OCI-LY7 (cell line): ENCODE measurements around the gene FRAT1. TPM values are rescaled to one million over a fixed set of nuclear protein-coding genes. Genes with fewer than 3 reads are reported as not detected.

Experiments used
- BruUV-seq: library from RNA; stranded (reverse); fragments of 400-500 nt; replicated peaks from 2 replicates; lab custom pipeline; 2021; lab: Mats Ljungman, UMichigan
- CTCF ChIA-PET: fragments of 300-600 bp; sonication (Branson Sonifier 250); formaldehyde crosslinking; loops from one replicate; lab custom pipeline; 2022; ENCODE audit warnings: antibody characterized with exemption; ENCODE audit not compliant: unreplicated experiment; lab: Charles Lee
- POLR2A ChIA-PET: fragments of 300-600 bp; sonication (Branson Sonifier 250); formaldehyde crosslinking; loops from one replicate; lab custom pipeline; 2022; ENCODE audit warnings: antibody characterized with exemption; lab: Charles Lee
- DNase-seq: peaks from one replicate; pipeline ENCODE4 v3.0.0-alpha.2; 2015; ENCODE audit warnings: low spot score
- H2AFZ ChIP-seq: fragments of 200-600 bp; sonication (generic), shearing (Covaris generic); 2 replicates; pipeline ENCODE4 v1.6.1; 2014; ENCODE audit warnings: mild to moderate bottlenecking, antibody characterized with exemption, low read length, moderate library complexity
- H3K27ac ChIP-seq: fragments of 200-600 bp; sonication (generic); 2 replicates; pipeline ENCODE4 v1.5.1; 2014; ENCODE audit warnings: mixed run types, low read depth, mild to moderate bottlenecking, moderate library complexity, low read length, inconsistent platforms; ENCODE audit not compliant: poor library complexity, severe bottlenecking
- H3K36me3 ChIP-seq: fragments of 200-600 bp; sonication (generic); 2 replicates; pipeline ENCODE4 v1.6.1; 2014; ENCODE audit warnings: mild to moderate bottlenecking, antibody characterized with exemption, low read length, moderate library complexity, mixed read lengths; ENCODE audit not compliant: insufficient read depth
- H3K4me1 ChIP-seq: fragments of 200-600 bp; sonication (generic); 2 replicates; pipeline ENCODE4 v1.5.1; 2014; ENCODE audit warnings: mild to moderate bottlenecking, low read length; ENCODE audit not compliant: insufficient read depth, poor library complexity, severe bottlenecking
- H3K4me2 ChIP-seq: fragments of 200-600 bp; sonication (generic); 2 replicates; pipeline ENCODE4 v1.6.1; 2014; ENCODE audit warnings: mild to moderate bottlenecking, low read length
- H3K4me3 ChIP-seq: fragments of 200-600 bp; sonication (generic); 2 replicates; pipeline ENCODE4 v1.5.1; 2014; ENCODE audit warnings: mild to moderate bottlenecking, low read depth, low read length; ENCODE audit not compliant: poor library complexity, severe bottlenecking
- H3K79me2 ChIP-seq: fragments of 200-600 bp; sonication (generic); 2 replicates; pipeline ENCODE4 v1.6.1; 2016; ENCODE audit warnings: low read depth, mild to moderate bottlenecking, low read length, moderate library complexity, mixed read lengths; ENCODE audit not compliant: insufficient read depth
- H3K9me2 ChIP-seq: fragments of 200-600 bp; sonication (generic); 2 replicates; pipeline ENCODE4 v1.6.1; 2016; ENCODE audit warnings: mild to moderate bottlenecking, low read length, mixed read lengths; ENCODE audit not compliant: insufficient read depth
- H3K9me3 ChIP-seq: fragments of 200-600 bp; sonication (generic); 2 replicates; pipeline ENCODE4 v1.6.1; 2014; ENCODE audit warnings: mild to moderate bottlenecking, mixed run types, low read length, mixed read lengths
- H4K20me1 ChIP-seq: fragments of 200-600 bp; sonication (generic); 2 replicates; pipeline ENCODE4 v1.6.1; 2014; ENCODE audit warnings: mild to moderate bottlenecking, antibody characterized with exemption, low read length, moderate library complexity, mixed read lengths; ENCODE audit not compliant: insufficient read depth
- EZH2phosphoT487 ChIP-seq: fragments of 200-600 bp; sonication (generic); IDR thresholded peaks from 2 replicates; pipeline ENCODE4 v1.6.1; 2018; ENCODE audit warnings: low read depth, borderline replicate concordance, mild to moderate bottlenecking, mixed run types, antibody characterized with exemption, low read length, moderate library complexity, mixed read lengths
- intact Hi-C: fragments of 100-400 bp; cut with micrococcal nuclease; formaldehyde crosslinking; loops from one replicate; pipeline ENCODE4 v1.10.0; 2022; ENCODE audit not compliant: unreplicated experiment
- total RNA-seq, 2 experiments: library from RNA; depleted of rRNA in 1 of 2; stranded (reverse); fragments of >200 nt in 1 of 2; shearing (Covaris generic) in 1 of 2; gene quantifications; 2 replicates each; pipeline ENCODE4 v1.2.3, GENCODE V29; 2014 to 2022
- TF ChIP-seq, protein P1 (sequence below): fragments of 200-600 bp; sonication (generic); conservative IDR thresholded peaks from 2 replicates; pipeline ENCODE4 v1.5.1; 2014; ENCODE audit warnings: mild to moderate bottlenecking, antibody characterized with exemption, low read length, moderate library complexity, mixed read lengths

FRAT1 gene
- total RNA-seq, 2 experiments from 2014 or later = 7.0 to 12.2 TPM

DNA sequence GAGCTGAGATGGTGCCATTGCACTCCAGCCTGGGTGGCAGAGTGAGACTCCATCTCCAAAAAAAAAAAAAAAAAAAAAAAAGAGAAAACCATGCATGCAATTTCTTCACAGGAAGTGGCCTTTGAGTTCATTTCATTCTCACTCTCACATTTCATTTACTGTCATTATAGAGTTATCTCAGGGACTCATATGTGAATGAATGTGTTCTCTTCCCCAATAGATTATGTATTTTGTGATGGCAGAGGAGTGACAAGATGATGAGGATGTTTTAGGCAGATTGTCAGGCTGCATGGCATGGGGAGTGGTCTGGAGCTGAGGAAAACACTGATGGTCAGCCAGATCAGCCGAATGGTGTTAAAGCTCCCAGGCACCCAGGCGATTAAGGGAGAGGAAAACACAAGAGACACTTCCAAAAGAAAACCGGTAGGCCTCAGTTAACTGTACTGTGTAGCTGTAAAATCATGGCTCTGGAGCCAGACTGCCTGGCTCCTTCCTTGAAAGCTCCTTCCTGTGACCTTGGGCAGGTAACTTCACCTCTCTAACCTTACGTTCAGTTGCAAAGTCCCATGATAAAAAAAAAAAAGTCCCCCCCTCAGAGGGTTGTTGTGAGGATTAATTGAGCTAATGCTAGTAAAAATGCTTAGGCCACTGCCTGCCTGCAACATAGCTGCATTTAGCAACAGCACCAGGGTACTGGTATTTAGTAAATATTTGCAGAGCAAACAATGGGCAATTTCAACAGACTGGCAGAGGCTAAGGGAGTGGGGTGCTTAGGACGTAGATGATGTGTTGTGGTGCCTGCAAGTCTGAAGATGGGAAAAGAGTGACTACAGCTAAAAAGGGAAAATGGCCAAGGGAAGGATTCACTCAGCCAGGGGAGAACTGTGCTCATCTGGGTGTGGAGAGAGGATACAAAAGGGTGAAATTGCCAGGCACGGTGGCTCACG is 8.6 kb downstream of the FRAT1 start:
- BruUV-seq = no TSS peak
- Histone ChIP-seq H3K27ac (no peak overlapping the region), H3K36me3 (peaks cover 6% of the 10 kb centered on the region; the same call in 1 of the 2 replicates), H3K9me2 (no peaks in the 10 kb centered on the region), H3K79me2 (no peaks in the 10 kb centered on the region; the same call in 1 of the 2 replicates), H3K9me3 (no peaks in the 10 kb centered on the region), H3K4me2 (no peak overlapping the region), H4K20me1 (no peaks in the 10 kb centered on the region), H2AFZ (no peak overlapping the region), H3K4me1 (peaks cover 12% of the 10 kb centered on the region), H3K4me3 (no peak overlapping the region)
- CTCF ChIA-PET = interaction anchor here (0.6 kb wide), 1 partner anchor 208 kb away, joined by 3 read pairs; no protein-coding TSS in a partner anchor
- intact Hi-C loops = no loop called here
- POLR2A ChIA-PET = interaction anchor here (0.6 to 4.2 kb wide), 4 partner anchors 8 to 90 kb away, joined by 3 to 21 read pairs (median 6); partner anchors contain the start of gene FRAT1
- TF ChIP-seq, protein P1, sequence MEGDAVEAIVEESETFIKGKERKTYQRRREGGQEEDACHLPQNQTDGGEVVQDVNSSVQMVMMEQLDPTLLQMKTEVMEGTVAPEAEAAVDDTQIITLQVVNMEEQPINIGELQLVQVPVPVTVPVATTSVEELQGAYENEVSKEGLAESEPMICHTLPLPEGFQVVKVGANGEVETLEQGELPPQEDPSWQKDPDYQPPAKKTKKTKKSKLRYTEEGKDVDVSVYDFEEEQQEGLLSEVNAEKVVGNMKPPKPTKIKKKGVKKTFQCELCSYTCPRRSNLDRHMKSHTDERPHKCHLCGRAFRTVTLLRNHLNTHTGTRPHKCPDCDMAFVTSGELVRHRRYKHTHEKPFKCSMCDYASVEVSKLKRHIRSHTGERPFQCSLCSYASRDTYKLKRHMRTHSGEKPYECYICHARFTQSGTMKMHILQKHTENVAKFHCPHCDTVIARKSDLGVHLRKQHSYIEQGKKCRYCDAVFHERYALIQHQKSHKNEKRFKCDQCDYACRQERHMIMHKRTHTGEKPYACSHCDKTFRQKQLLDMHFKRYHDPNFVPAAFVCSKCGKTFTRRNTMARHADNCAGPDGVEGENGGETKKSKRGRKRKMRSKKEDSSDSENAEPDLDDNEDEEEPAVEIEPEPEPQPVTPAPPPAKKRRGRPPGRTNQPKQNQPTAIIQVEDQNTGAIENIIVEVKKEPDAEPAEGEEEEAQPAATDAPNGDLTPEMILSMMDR = no peak
- no peak for TF ChIP-seq EZH2phosphoT487
- DNase-seq = no peak

DNA sequence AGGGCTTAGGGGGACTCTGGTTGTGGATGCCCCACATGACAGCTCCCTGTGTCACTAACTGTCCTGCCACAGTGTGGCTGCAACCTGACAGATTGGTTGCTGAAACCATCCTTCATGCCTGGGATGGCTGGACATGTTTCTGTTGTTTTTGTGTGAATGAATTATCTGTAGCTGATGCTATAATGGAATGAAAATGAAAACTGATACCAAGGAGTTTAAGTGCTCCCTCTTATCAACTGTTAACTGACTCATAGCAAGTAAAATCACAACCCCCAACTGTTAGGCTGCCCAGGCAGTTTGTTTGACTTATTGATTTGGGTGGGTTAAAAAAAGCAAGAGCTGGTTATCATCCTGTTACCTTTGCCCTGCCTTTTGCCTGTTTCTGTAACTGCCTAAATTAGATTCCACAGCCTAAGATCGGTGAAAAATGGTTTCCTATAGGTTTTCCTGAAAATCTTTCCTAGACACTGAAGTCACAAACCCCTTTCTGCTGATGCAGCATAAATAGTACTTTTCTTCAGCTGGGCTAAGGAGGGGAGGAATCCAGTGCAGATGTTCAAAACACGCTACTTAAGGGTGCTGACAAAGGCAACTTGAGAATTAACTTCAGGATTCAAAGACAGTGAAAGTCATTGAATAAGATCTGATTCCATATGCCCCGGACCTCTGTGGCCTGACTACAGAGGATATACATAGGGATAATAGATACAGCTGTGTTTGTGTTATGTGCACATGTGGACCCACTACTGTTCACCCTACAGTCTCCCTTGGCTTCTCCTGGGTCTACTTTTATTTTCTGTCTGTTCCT is 9.8 kb downstream of the FRAT1 start:
- Histone ChIP-seq H3K27ac (no peak overlapping the region), H2AFZ (no peak overlapping the region), H3K4me3 (no peak overlapping the region), H3K4me2 (no peak overlapping the region), H3K4me1 (peaks cover 24% of the 10 kb centered on the region), H3K9me3 (no peaks in the 10 kb centered on the region), H3K36me3 (peaks cover 6% of the 10 kb centered on the region; the same call in 1 of the 2 replicates), H3K9me2 (no peaks in the 10 kb centered on the region), H3K79me2 (no peaks in the 10 kb centered on the region; the same call in 1 of the 2 replicates), H4K20me1 (no peaks in the 10 kb centered on the region)
- no peak for TF ChIP-seq EZH2phosphoT487
- TF ChIP-seq, protein P1 = no peak
- CTCF ChIA-PET = no interaction called here
- POLR2A ChIA-PET = interaction anchor here (4.2 kb wide), 1 partner anchor 10 kb away, joined by 21 read pairs; the partner anchor contains the start of gene FRAT1
- no TSS peak for BruUV-seq
- DNase-seq = no peak
- intact Hi-C loops = no loop called here
